Hepatocyte (in vitro differentiated cells): ENCODE measurements around the gene TNFAIP1. TPM values are rescaled to one million over a fixed set of nuclear protein-coding genes. Genes with fewer than 3 reads are reported as not detected.

Experiments used
- DNase-seq: peaks from one replicate; pipeline ENCODE4 v3.0.0-alpha.2; 2016; ENCODE audit warnings: low spot score
- H2AFZ ChIP-seq: fragments of 200-600 bp; sonication (generic); 2 replicates; pipeline ENCODE4 v1.6.0; 2016; ENCODE audit warnings: antibody characterized with exemption, mild to moderate bottlenecking
- H3K27ac ChIP-seq: fragments of 200-600 bp; sonication (generic); 2 replicates; pipeline ENCODE4 v1.5.1; 2016; ENCODE audit warnings: mild to moderate bottlenecking
- H3K27me3 ChIP-seq: fragments of 200-600 bp; sonication (generic); 2 replicates; pipeline ENCODE4 v1.6.1; 2016
- H3K36me3 ChIP-seq: fragments of 200-600 bp; sonication (generic); replicated peaks from 2 replicates; pipeline ENCODE4 v1.5.1; 2016; ENCODE audit warnings: low read depth; ENCODE audit not compliant: insufficient read depth
- H3K4me1 ChIP-seq: fragments of 200-600 bp; sonication (generic); 2 replicates; pipeline ENCODE4 v1.5.1; 2016; ENCODE audit warnings: mild to moderate bottlenecking, moderate library complexity; ENCODE audit not compliant: insufficient read depth
- H3K4me2 ChIP-seq: fragments of 200-600 bp; sonication (generic); 2 replicates; pipeline ENCODE4 v1.6.0; 2016
- H3K4me3 ChIP-seq: fragments of 200-600 bp; sonication (generic); 2 replicates; pipeline ENCODE4 v1.5.1; 2016; ENCODE audit warnings: mild to moderate bottlenecking
- H3K79me2 ChIP-seq: fragments of 200-600 bp; sonication (generic); 2 replicates; pipeline ENCODE4 v1.6.0; 2017; ENCODE audit warnings: mild to moderate bottlenecking
- H3K9me2 ChIP-seq: fragments of 200-600 bp; sonication (generic); replicated peaks from 2 replicates; pipeline ENCODE4 v1.6.0; 2017; ENCODE audit warnings: mild to moderate bottlenecking; ENCODE audit not compliant: insufficient read depth
- H3K9me3 ChIP-seq: fragments of 200-600 bp; sonication (generic); 2 replicates; pipeline ENCODE4 v1.5.1; 2016; ENCODE audit warnings: low read depth, mild to moderate bottlenecking
- H4K20me1 ChIP-seq: fragments of 200-600 bp; sonication (generic); 2 replicates; pipeline ENCODE4 v1.6.0; 2016; ENCODE audit warnings: mild to moderate bottlenecking; ENCODE audit not compliant: insufficient read depth, poor library complexity, severe bottlenecking
- EZH2 ChIP-seq: fragments of 200-600 bp; sonication (generic); IDR thresholded peaks from 2 replicates; pipeline ENCODE4 v1.6.1; 2016; ENCODE audit warnings: antibody characterized with exemption, mild to moderate bottlenecking, borderline replicate concordance
- EZH2phosphoT487 ChIP-seq: fragments of 200-600 bp; sonication (generic); IDR thresholded peaks from one replicate; pipeline ENCODE4 v1.6.1; 2018; ENCODE audit warnings: antibody characterized with exemption, mild to moderate bottlenecking, low read depth, moderate library complexity; ENCODE audit not compliant: unreplicated experiment, severe bottlenecking
- WGBS: methylation state at CpG from one replicate; pipeline ENCODE4 v1.1.6; 2016; ENCODE audit warnings: low lambda C conversion rate; ENCODE audit errors: missing lambda C conversion rate; 5-methylcytosine and 5-hydroxymethylcytosine counted together
- polyA plus RNA-seq: library from polyadenylated mRNA; unstranded; fragments of >200 nt; fragmentation: Nextera tagmentation; extraction: Ambion mirVana; gene quantifications from 2 replicates; pipeline ENCODE4 v1.2.1, GENCODE V29; 2016
- total RNA-seq: library from RNA; depleted of rRNA; stranded (reverse); fragments of >200 nt; gene quantifications from 2 replicates; pipeline ENCODE4 v1.2.3, GENCODE V29; 2014
- TF ChIP-seq, protein P1 (sequence below): fragments of 200-600 bp; sonication (generic); IDR thresholded peaks from 2 replicates; pipeline ENCODE4 v1.5.1; 2016; ENCODE audit warnings: antibody characterized with exemption, mild to moderate bottlenecking; ENCODE audit not compliant: poor library complexity

Gene TNFAIP1
- total and polyA plus RNA-seq, 2 experiments from 2014 or later: 37.6 to 39.0 TPM

GRCh38 chr17:28327031-28327607, 8.4 kb upstream of the TNFAIP1 start:
- H3K9me3 ChIP-seq: no peaks in the 10 kb centered on the region
- H3K79me2 ChIP-seq: peaks cover 41% of the 10 kb centered on the region
- no peak overlapping the region for H3K27ac ChIP-seq
- H3K4me2 ChIP-seq: no peak overlapping the region
- H3K36me3 ChIP-seq: no peaks in the 10 kb centered on the region
- no peak overlapping the region for H2AFZ ChIP-seq
- 96% methylated on average over 9 of the region's 9 CpGs for WGBS
- no peaks in the 10 kb centered on the region for H3K9me2 ChIP-seq
- no peak for DNase-seq
- TF ChIP-seq EZH2phosphoT487: no peak
- no peak for TF ChIP-seq EZH2
- TF ChIP-seq, protein P1, sequence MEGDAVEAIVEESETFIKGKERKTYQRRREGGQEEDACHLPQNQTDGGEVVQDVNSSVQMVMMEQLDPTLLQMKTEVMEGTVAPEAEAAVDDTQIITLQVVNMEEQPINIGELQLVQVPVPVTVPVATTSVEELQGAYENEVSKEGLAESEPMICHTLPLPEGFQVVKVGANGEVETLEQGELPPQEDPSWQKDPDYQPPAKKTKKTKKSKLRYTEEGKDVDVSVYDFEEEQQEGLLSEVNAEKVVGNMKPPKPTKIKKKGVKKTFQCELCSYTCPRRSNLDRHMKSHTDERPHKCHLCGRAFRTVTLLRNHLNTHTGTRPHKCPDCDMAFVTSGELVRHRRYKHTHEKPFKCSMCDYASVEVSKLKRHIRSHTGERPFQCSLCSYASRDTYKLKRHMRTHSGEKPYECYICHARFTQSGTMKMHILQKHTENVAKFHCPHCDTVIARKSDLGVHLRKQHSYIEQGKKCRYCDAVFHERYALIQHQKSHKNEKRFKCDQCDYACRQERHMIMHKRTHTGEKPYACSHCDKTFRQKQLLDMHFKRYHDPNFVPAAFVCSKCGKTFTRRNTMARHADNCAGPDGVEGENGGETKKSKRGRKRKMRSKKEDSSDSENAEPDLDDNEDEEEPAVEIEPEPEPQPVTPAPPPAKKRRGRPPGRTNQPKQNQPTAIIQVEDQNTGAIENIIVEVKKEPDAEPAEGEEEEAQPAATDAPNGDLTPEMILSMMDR: no peak
- peaks cover 7% of the 10 kb centered on the region for H3K4me1 ChIP-seq
- H4K20me1 ChIP-seq: no peaks in the 10 kb centered on the region
- no peak overlapping the region for H3K4me3 ChIP-seq
- no peaks in the 10 kb centered on the region for H3K27me3 ChIP-seq

GRCh38 chr17:28327709-28328108, 7.9 kb upstream of the TNFAIP1 start:
- Histone ChIP-seq H2AFZ (no peak overlapping the region), H3K27me3 (no peaks in the 10 kb centered on the region), H3K4me2 (no peak overlapping the region), H3K4me1 (peaks cover 7% of the 10 kb centered on the region), H3K4me3 (no peak overlapping the region), H4K20me1 (no peaks in the 10 kb centered on the region), H3K36me3 (no peaks in the 10 kb centered on the region), H3K27ac (no peak overlapping the region), H3K79me2 (peaks cover 41% of the 10 kb centered on the region), H3K9me2 (no peaks in the 10 kb centered on the region), H3K9me3 (no peaks in the 10 kb centered on the region)
- TF ChIP-seq EZH2phosphoT487 (no peak), EZH2 (no peak)
- TF ChIP-seq, protein P1: no peak
- no peak for DNase-seq
- WGBS: 76% methylated on average over 3 of the region's 3 CpGs

- no peak overlapping the region for H3K4me3 ChIP-seq
- no peaks in the 10 kb centered on the region for H3K36me3 ChIP-seq
- DNase-seq: no peak
- no peak overlapping the region for H2AFZ ChIP-seq
- peaks cover 41% of the 10 kb centered on the region for H3K79me2 ChIP-seq
- H3K27me3 ChIP-seq: no peaks in the 10 kb centered on the region
- H3K9me2 ChIP-seq: no peaks in the 10 kb centered on the region
- WGBS: 74% methylated on average over 4 of the region's 4 CpGs
- no peaks in the 10 kb centered on the region for H3K9me3 ChIP-seq
- no peak overlapping the region for H3K4me2 ChIP-seq
- H3K27ac ChIP-seq: no peak overlapping the region
- H4K20me1 ChIP-seq: no peaks in the 10 kb centered on the region
- TF ChIP-seq EZH2 (no peak), EZH2phosphoT487 (no peak)
- TF ChIP-seq, protein P1: no peak
- peaks cover 7% of the 10 kb centered on the region for H3K4me1 ChIP-seq
Observed at GRCh38 chr17:28328325-28328724, 7.2 kb upstream of the TNFAIP1 start.

GRCh38 chr17:28330671-28331070, 4.9 kb upstream of the TNFAIP1 start:
- Histone ChIP-seq H3K79me2 (peaks cover 35% of the 10 kb centered on the region), H3K9me2 (no peaks in the 10 kb centered on the region), H3K36me3 (no peaks in the 10 kb centered on the region), H3K9me3 (no peaks in the 10 kb centered on the region), H3K4me3 (no peak overlapping the region), H3K27ac (no peak overlapping the region), H3K4me2 (no peak overlapping the region), H4K20me1 (no peaks in the 10 kb centered on the region), H3K4me1 (peaks cover 13% of the 10 kb centered on the region), H3K27me3 (no peaks in the 10 kb centered on the region), H2AFZ (no peak overlapping the region)
- TF ChIP-seq, protein P1: no peak
- TF ChIP-seq EZH2: no peak
- no peak for TF ChIP-seq EZH2phosphoT487
- whole genome bisulfite sequencing: 98% methylated on average over 5 of the region's 5 CpGs
- no peak for DNase-seq
